IMR-90 (cell line): ENCODE measurements around the gene DNM3. TPM values are rescaled to one million over a fixed set of nuclear protein-coding genes. Genes with fewer than 3 reads are reported as not detected.

Experiments used
- ATAC-seq: fragments of 200-7000 bp; cut with Tn5 transposase; 2 replicates; pipeline ENCODE4 v1.9.1; 2020; ENCODE audit warnings: low read depth, mild to moderate bottlenecking, moderate library complexity
- BruUV-seq: library from RNA; stranded (reverse); fragments of 400-500 nt; replicated peaks from 2 replicates; lab custom pipeline; 2021; lab: Mats Ljungman, UMichigan
- CTCF ChIA-PET: fragments of 300-600 bp; formaldehyde crosslinking; extraction: SDS; loops from one replicate; lab custom pipeline; 2021; ENCODE audit warnings: antibody characterized with exemption; lab: Yijun Ruan, JAX
- POLR2A ChIA-PET: fragments of 300-600 bp; sonication (Branson Sonifier 250); formaldehyde crosslinking; loops from one replicate; lab custom pipeline; 2022; ENCODE audit warnings: antibody characterized with exemption; ENCODE audit not compliant: unreplicated experiment; lab: Charles Lee
- DNase-seq: peaks from one replicate; pipeline ENCODE4 v3.0.0; 2013
- H2AFZ ChIP-seq: replicated peaks from 2 replicates; pipeline ENCODE3; 2013; ENCODE audit warnings: low read length, mild to moderate bottlenecking; ENCODE audit not compliant: poor library complexity
- H2AK5ac ChIP-seq: 2 replicates; pipeline ENCODE4 v1.6.1; 2013; ENCODE audit warnings: low read depth, low read length, inconsistent platforms
- H2AK9ac ChIP-seq: replicated peaks from 2 replicates; pipeline ENCODE3; 2013; ENCODE audit warnings: mild to moderate bottlenecking, low read depth, low read length, moderate library complexity; ENCODE audit not compliant: poor library complexity
- H2BK120ac ChIP-seq: 2 replicates; pipeline ENCODE4 v1.6.1; 2013; ENCODE audit warnings: low read depth, low read length, inconsistent platforms
- H2BK15ac ChIP-seq: 3 replicates; pipeline ENCODE4 v1.6.1; 2013; ENCODE audit warnings: low read depth, low read length, inconsistent platforms
- H2BK20ac ChIP-seq: 2 replicates; pipeline ENCODE4 v1.6.1; 2013; ENCODE audit warnings: low read depth, mild to moderate bottlenecking, inconsistent platforms, low read length, moderate library complexity
- H2BK5ac ChIP-seq: 2 replicates; pipeline ENCODE4 v1.6.1; 2013; ENCODE audit warnings: mild to moderate bottlenecking, low read depth, low read length, inconsistent platforms; ENCODE audit not compliant: poor library complexity, severe bottlenecking
- H3K14ac ChIP-seq: replicated peaks from 2 replicates; pipeline ENCODE4 v1.6.1; 2013; ENCODE audit warnings: low read depth, low read length, inconsistent platforms
- H3K18ac ChIP-seq: 2 replicates; pipeline ENCODE4 v1.6.1; 2013; ENCODE audit warnings: low read depth, low read length, control low read depth
- H3K23ac ChIP-seq: 2 replicates; pipeline ENCODE4 v1.6.1; 2013; ENCODE audit warnings: low read depth, low read length, inconsistent platforms
- H3K27ac ChIP-seq: 2 replicates; pipeline ENCODE4 v1.5.1; 2013; ENCODE audit warnings: mild to moderate bottlenecking, control low read depth, low read length; ENCODE audit not compliant: insufficient read depth
- H3K27me3 ChIP-seq: 2 replicates; pipeline ENCODE4 v1.6.1; 2013; ENCODE audit warnings: low read length; ENCODE audit not compliant: control insufficient read depth, insufficient read depth
- H3K36me3 ChIP-seq: 2 replicates; pipeline ENCODE4 v1.6.1; 2013; ENCODE audit warnings: low read length, mixed read lengths; ENCODE audit not compliant: control insufficient read depth, insufficient read depth
- H3K4ac ChIP-seq: 2 replicates; pipeline ENCODE4 v1.6.1; 2013; ENCODE audit warnings: low read depth, low read length, inconsistent platforms
- H3K4me1 ChIP-seq: 2 replicates; pipeline ENCODE4 v1.6.1; 2013; ENCODE audit warnings: low read length, mixed read lengths; ENCODE audit not compliant: control insufficient read depth, insufficient read depth
- H3K4me2 ChIP-seq: 2 replicates; pipeline ENCODE4 v1.6.1; 2013; ENCODE audit warnings: low read depth, mild to moderate bottlenecking, control low read depth, low read length, moderate library complexity
- H3K4me3 ChIP-seq: 2 replicates; pipeline ENCODE4 v1.5.1; 2013; ENCODE audit warnings: low read depth, mild to moderate bottlenecking, control low read depth, low read length, moderate library complexity; ENCODE audit not compliant: insufficient read depth
- H3K56ac ChIP-seq: 2 replicates; pipeline ENCODE4 v1.6.1; 2013; ENCODE audit warnings: low read length, inconsistent platforms; ENCODE audit not compliant: insufficient read depth; ENCODE audit errors: extremely low read depth
- H3K79me1 ChIP-seq, 2 experiments: 2 replicates each; pipeline ENCODE4 v1.6.1; 2013; ENCODE audit warnings: low read length in 2 of 2, inconsistent platforms in 1 of 2, low read depth in 1 of 2
- H3K9ac ChIP-seq: 2 replicates; pipeline ENCODE4 v1.6.1; 2013; ENCODE audit warnings: low read depth, low read length, control low read depth
- H3K9me1 ChIP-seq: 2 replicates; pipeline ENCODE4 v1.6.1; 2013; ENCODE audit warnings: low read length, inconsistent platforms; ENCODE audit not compliant: insufficient read depth
- H3K9me3 ChIP-seq: 2 replicates; pipeline ENCODE4 v1.6.1; 2013; ENCODE audit warnings: low read length; ENCODE audit not compliant: control insufficient read depth, insufficient read depth
- H4K20me1 ChIP-seq: 2 replicates; pipeline ENCODE4 v1.6.1; 2013; ENCODE audit warnings: low read length, inconsistent platforms; ENCODE audit not compliant: insufficient read depth
- H4K5ac ChIP-seq: 2 replicates; pipeline ENCODE4 v1.6.1; 2013; ENCODE audit warnings: mild to moderate bottlenecking, low read depth, low read length, control low read depth
- H4K8ac ChIP-seq, 2 experiments: 2 replicates each; pipeline ENCODE4 v1.6.1; 2013; ENCODE audit warnings: low read depth in 2 of 2, low read length in 2 of 2, control low read depth in 1 of 2, inconsistent platforms in 1 of 2
- H4K91ac ChIP-seq: 2 replicates; pipeline ENCODE4 v1.6.1; 2013; ENCODE audit warnings: low read depth, low read length, inconsistent platforms; ENCODE audit not compliant: insufficient read depth
- BHLHE40 ChIP-seq: fragments of 150-350 bp; IDR thresholded peaks from 2 replicates; pipeline ENCODE4 v1.6.1; 2016; ENCODE audit warnings: mild to moderate bottlenecking, low read depth, low read length
- CEBPB ChIP-seq: IDR thresholded peaks from 2 replicates; pipeline ENCODE4 v1.6.1; 2012; ENCODE audit warnings: low read depth, low read length, improper control_type of control experiment
- CHD1 ChIP-seq: IDR thresholded peaks from 2 replicates; pipeline ENCODE4 v1.6.1; 2012; ENCODE audit warnings: low read depth, low read length, improper control_type of control experiment
- CTCF ChIP-seq: conservative IDR thresholded peaks from 2 replicates; pipeline ENCODE4 v1.5.1; 2012; ENCODE audit warnings: mild to moderate bottlenecking, low read depth, low read length, improper control_type of control experiment
- ELK1 ChIP-seq: fragments of 150-350 bp; IDR thresholded peaks from 2 replicates; pipeline ENCODE4 v1.6.1; 2016; ENCODE audit warnings: low read depth, mild to moderate bottlenecking, low read length, moderate library complexity, borderline replicate concordance
- FOS ChIP-seq: fragments of 150-350 bp; IDR thresholded peaks from 2 replicates; pipeline ENCODE4 v1.6.1; 2016; ENCODE audit warnings: low read depth, low read length
- MAZ ChIP-seq: IDR thresholded peaks from 2 replicates; pipeline ENCODE4 v1.6.1; 2012; ENCODE audit warnings: low read depth, mild to moderate bottlenecking, low read length, improper control_type of control experiment, moderate library complexity, borderline replicate concordance
- MXI1 ChIP-seq: IDR thresholded peaks from 2 replicates; pipeline ENCODE4 v1.6.1; 2012; ENCODE audit warnings: low read depth, mild to moderate bottlenecking, low read length, moderate library complexity, borderline replicate concordance
- NFE2L2 ChIP-seq: fragments of 150-350 bp; IDR thresholded peaks from 2 replicates; pipeline ENCODE4 v1.6.1; 2016; ENCODE audit warnings: low read depth, mild to moderate bottlenecking, low read length
- POLR2A ChIP-seq: IDR thresholded peaks from 2 replicates; pipeline ENCODE4 v1.6.1; 2012; ENCODE audit warnings: mild to moderate bottlenecking, low read depth, low read length
- RAD21 ChIP-seq: IDR thresholded peaks from 2 replicates; pipeline ENCODE4 v1.6.1; 2012; ENCODE audit warnings: low read length, improper control_type of control experiment
- RCOR1 ChIP-seq: IDR thresholded peaks from 2 replicates; pipeline ENCODE4 v1.6.1; 2012; ENCODE audit warnings: mild to moderate bottlenecking, low read length, improper control_type of control experiment; ENCODE audit not compliant: insufficient replicate concordance
- SMC3 ChIP-seq: fragments of 150-350 bp; IDR thresholded peaks from 2 replicates; pipeline ENCODE4 v1.6.1; 2016; ENCODE audit warnings: low read depth, mild to moderate bottlenecking, antibody characterized with exemption, low read length, moderate library complexity
- WGBS, 2 experiments: methylation state at CpG; one replicate each; pipeline versions ENCODE4 v1.1.5 to v1.1.7; 2013; ENCODE audit warnings: missing lambda C conversion rate in 2 of 2; ENCODE audit not compliant: insufficient read length in 1 of 2; ENCODE audit errors: extremely low coverage in 2 of 2; 5-methylcytosine and 5-hydroxymethylcytosine counted together
- dilution Hi-C: fragments of 300-500 bp; cut with HindIII; formaldehyde crosslinking; loops from one replicate; pipeline ENCODE4 v1.14.3; 2018; ENCODE audit warnings: low sequenced_read_pairs; ENCODE audit not compliant: unreplicated experiment
- in situ Hi-C: fragments of 300-500 bp; cut with MboI; formaldehyde crosslinking; loops from 3 replicates; pipeline ENCODE4 v1.14.3; 2019; ENCODE audit warnings: low sequenced_read_pairs, inconsistent platforms, mixed read lengths
- intact Hi-C: fragments of 100-400 bp; cut with micrococcal nuclease; formaldehyde crosslinking; loops from 2 replicates; pipeline ENCODE4 v1.10.0; 2022
- polyA plus RNA-seq, 3 experiments: library from polyadenylated mRNA; depleted of rRNA; stranded (reverse); fragments of >200 nt; gene quantifications; 2 replicates each; pipeline ENCODE4 v1.2.3, GENCODE V29; 2012; ENCODE audit warnings: low replicate concordance in 1 of 3
- total RNA-seq: library from RNA; depleted of rRNA; stranded (reverse); fragments of >200 nt; gene quantifications from 2 replicates; pipeline ENCODE4 v1.2.3, GENCODE V29; 2012
- TF ChIP-seq, protein P1 (sequence below): fragments of 150-350 bp; IDR thresholded peaks from 2 replicates; pipeline ENCODE4 v1.6.1; 2017; ENCODE audit warnings: mild to moderate bottlenecking, antibody characterized with exemption, low read length, low read depth

Gene DNM3
- total and polyA plus RNA-seq, 2 of the 4 experiments (the other 2 are of a cell fraction) = 0.36 TPM

DNA sequence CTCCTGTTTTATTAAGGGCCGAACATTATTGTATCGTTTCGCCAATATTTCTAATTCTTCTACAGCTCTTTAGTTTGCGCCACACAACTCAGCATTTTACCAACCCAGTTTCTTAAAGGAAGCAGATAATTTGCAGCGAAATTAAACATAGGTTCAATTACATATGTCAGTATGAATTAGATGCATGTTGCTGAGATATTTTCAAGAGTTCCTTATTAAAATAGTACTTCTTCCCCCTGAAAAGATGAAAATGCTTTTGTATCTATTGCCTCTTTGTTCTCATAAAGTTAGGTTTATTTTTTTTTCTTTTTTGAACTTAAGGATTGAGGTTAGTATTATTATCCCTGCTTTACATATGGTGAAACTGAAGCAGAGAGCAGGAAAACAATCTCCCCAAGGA, 395.7 kb downstream of the DNM3 start:
- DNase-seq (no peak), ATAC-seq (no peak)
- Histone ChIP-seq H2BK20ac (no peak overlapping the region), H3K36me3 (no peaks in the 10 kb centered on the region), H3K23ac (no peak overlapping the region), H3K9me1 (no peaks in the 10 kb centered on the region; the same call in 1 of the 2 replicates), H4K8ac (no peak overlapping the region), H3K9ac (no peak overlapping the region), H4K91ac (no peak overlapping the region), H3K4ac (no peak overlapping the region), H3K14ac (no peak overlapping the region), H2AFZ (no peak overlapping the region), H2BK120ac (no peak overlapping the region), H3K4me2 (no peak overlapping the region), H2AK5ac (no peak overlapping the region), H3K4me1 (no peaks in the 10 kb centered on the region), H4K5ac (no peak overlapping the region), H3K79me1 (no peaks in the 10 kb centered on the region), H2BK5ac (no peak overlapping the region), H3K27me3 (no peaks in the 10 kb centered on the region), H3K9me3 (no peaks in the 10 kb centered on the region), H3K27ac (no peak overlapping the region), H2BK15ac (no peak overlapping the region), H3K4me3 (no peak overlapping the region), H2AK9ac (no peak overlapping the region), H4K20me1 (no peaks in the 10 kb centered on the region), H3K56ac (no peak overlapping the region), H3K18ac (no peak overlapping the region)
- TF ChIP-seq RAD21 = no peak
- no peak for TF ChIP-seq NFE2L2
- no peak for TF ChIP-seq CEBPB
- TF ChIP-seq SMC3 = no peak
- no peak for TF ChIP-seq FOS
- TF ChIP-seq, protein P1, sequence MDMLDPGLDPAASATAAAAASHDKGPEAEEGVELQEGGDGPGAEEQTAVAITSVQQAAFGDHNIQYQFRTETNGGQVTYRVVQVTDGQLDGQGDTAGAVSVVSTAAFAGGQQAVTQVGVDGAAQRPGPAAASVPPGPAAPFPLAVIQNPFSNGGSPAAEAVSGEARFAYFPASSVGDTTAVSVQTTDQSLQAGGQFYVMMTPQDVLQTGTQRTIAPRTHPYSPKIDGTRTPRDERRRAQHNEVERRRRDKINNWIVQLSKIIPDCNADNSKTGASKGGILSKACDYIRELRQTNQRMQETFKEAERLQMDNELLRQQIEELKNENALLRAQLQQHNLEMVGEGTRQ = no peak
- TF ChIP-seq POLR2A = no peak
- no peak for TF ChIP-seq CTCF
- no peak for TF ChIP-seq ELK1
- TF ChIP-seq CHD1 = no peak
- no peak for TF ChIP-seq RCOR1
- no peak for TF ChIP-seq MXI1
- no peak for TF ChIP-seq BHLHE40
- no peak for TF ChIP-seq MAZ
- WGBS, 2 experiments = no CpG with 5 or more reads among the region's 5 CpGs
- POLR2A ChIA-PET = no interaction called here
- dilution Hi-C loops = no loop called here
- intact Hi-C loops = no loop called here
- BruUV-seq = no TSS peak
- in situ Hi-C loops = no loop called here
- CTCF ChIA-PET = no interaction called here
